WERI-Rb-1 (cell line): ENCODE measurements around the gene FNDC11.

Experiments used
- DNase-seq: peaks from one replicate; pipeline ENCODE4 v3.0.0-alpha.2; 2020
- H3K27ac ChIP-seq: fragments of 250-450 bp; sonication (Bioruptor Pico); 2 replicates; pipeline ENCODE4 v1.5.1; 2020; ENCODE audit warnings: mild to moderate bottlenecking, moderate library complexity
- H3K27me3 ChIP-seq: fragments of 250-450 bp; sonication (Bioruptor Pico); 2 replicates; pipeline ENCODE4 v1.5.1; 2021; ENCODE audit warnings: mild to moderate bottlenecking, low read depth, moderate library complexity; ENCODE audit not compliant: insufficient read depth, severe bottlenecking
- H3K36me3 ChIP-seq: fragments of 250-450 bp; sonication (Bioruptor Pico); 2 replicates; pipeline ENCODE4 v1.5.1; 2020; ENCODE audit warnings: mild to moderate bottlenecking, moderate library complexity
- H3K4me3 ChIP-seq: 2 replicates; pipeline ENCODE4 v1.5.1; 2011; ENCODE audit warnings: low read depth, mild to moderate bottlenecking, control low read depth, low read length
- H3K9me3 ChIP-seq: fragments of 250-450 bp; sonication (Bioruptor Pico); 2 replicates; pipeline ENCODE4 v1.5.1; 2021; ENCODE audit warnings: mild to moderate bottlenecking, moderate library complexity; ENCODE audit not compliant: severe bottlenecking
- CTCF ChIP-seq: IDR thresholded peaks from 2 replicates; pipeline ENCODE4 v1.5.1; 2011; ENCODE audit warnings: low read depth, mild to moderate bottlenecking, control low read depth, inconsistent platforms, low read length

Gene FNDC11, protein sequence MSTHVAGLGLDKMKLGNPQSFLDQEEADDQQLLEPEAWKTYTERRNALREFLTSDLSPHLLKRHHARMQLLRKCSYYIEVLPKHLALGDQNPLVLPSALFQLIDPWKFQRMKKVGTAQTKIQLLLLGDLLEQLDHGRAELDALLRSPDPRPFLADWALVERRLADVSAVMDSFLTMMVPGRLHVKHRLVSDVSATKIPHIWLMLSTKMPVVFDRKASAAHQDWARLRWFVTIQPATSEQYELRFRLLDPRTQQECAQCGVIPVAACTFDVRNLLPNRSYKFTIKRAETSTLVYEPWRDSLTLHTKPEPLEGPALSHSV

DNA sequence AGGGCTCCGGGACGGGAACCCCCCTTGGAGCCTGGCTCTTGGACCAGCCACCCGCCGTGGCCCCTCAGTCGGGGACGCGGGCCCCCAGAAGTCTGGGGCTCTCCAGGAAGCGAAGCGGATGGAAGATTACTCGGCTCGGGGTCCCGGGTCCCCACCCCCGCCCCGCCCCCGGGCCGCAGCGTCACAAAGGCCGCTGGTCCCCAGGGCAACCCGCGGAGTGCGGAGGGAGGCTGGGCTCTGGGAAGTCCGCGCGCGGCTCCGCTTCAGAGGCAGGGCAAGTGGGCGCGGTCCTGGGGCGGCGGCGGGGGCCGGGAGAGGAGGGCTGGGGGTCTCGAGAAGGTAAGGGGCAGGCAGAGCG lies at the start of gene FNDC11:
Gene FNDC11, plus strand, starts transcription at position 227 of the 358 bp plus-strand sequence. CDS start 1,505 bp downstream, outside the sequence.
- Histone ChIP-seq H3K4me3 (peak within 1 kb of the TSS; percentile 55), H3K36me3 (no peaks in the 10 kb centered on the region), H3K27ac (no peak within 1 kb of the TSS), H3K27me3 (no peaks in the 10 kb centered on the region), H3K9me3 (no peaks in the 10 kb centered on the region)
- no peak for TF ChIP-seq CTCF
- peak; percentile 35 for DNase-seq

DNA sequence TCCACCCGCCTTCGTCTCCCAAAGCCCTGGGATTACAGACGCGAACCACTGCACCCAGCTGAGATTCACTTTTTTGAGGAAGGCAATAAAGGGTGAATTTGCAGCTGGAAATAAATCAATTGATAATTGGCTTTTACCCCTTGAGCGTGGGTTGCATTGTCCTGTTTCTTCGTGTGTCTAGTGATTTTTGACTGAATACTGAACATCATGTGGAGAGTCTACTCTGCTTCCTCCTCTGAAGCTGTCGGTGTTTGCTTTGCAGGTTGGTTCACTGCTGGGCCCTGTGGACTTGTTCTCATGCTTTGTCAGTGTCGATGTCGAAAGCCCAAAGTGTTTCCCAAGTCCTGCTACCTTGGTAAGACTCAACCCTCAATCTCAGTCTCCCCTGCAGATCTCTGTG lies 49.3 kb upstream of the FNDC11 start:
- Histone ChIP-seq H3K27me3 (no peaks in the 10 kb centered on the region), H3K36me3 (no peaks in the 10 kb centered on the region), H3K4me3 (no peak overlapping the region), H3K9me3 (peaks cover 15% of the 10 kb centered on the region), H3K27ac (no peak overlapping the region)
- no peak for DNase-seq
- no peak for TF ChIP-seq CTCF

- H3K27me3 ChIP-seq, result no peaks in the 10 kb centered on the region
Measured at GRCh38 chr20:63505281-63505680, 48.7 kb upstream of the FNDC11 start.

GRCh38 chr20:63505723-63506122 lies 48.2 kb upstream of the FNDC11 start:
- no peak overlapping the region for H3K4me3 ChIP-seq
- no peak for TF ChIP-seq CTCF
- no peak for DNase-seq
- no peaks in the 10 kb centered on the region for H3K36me3 ChIP-seq
- no peak overlapping the region for H3K27ac ChIP-seq
- H3K9me3 ChIP-seq, result peaks cover 15% of the 10 kb centered on the region
- no peaks in the 10 kb centered on the region for H3K27me3 ChIP-seq

More at GRCh38 chr20:63505281-63505680, 48.7 kb upstream of the FNDC11 start:
- H3K9me3 ChIP-seq, result peaks cover 15% of the 10 kb centered on the region
- H3K36me3 ChIP-seq, result no peaks in the 10 kb centered on the region
- no peak for TF ChIP-seq CTCF
- DNase-seq, result no peak
- H3K27ac ChIP-seq, result no peak overlapping the region
- H3K4me3 ChIP-seq, result no peak overlapping the region

- no peak for DNase-seq
- Histone ChIP-seq H3K4me3 (no peak overlapping the region), H3K27me3 (no peaks in the 10 kb centered on the region), H3K27ac (no peak overlapping the region), H3K36me3 (no peaks in the 10 kb centered on the region), H3K9me3 (peaks cover 15% of the 10 kb centered on the region)
- no peak for TF ChIP-seq CTCF
Measured at GRCh38 chr20:63507083-63507743, 46.7 kb upstream of the FNDC11 start.
